A549 (cell line): Measurements from ENCODE around the gene DOK7. TPM values are rescaled to one million over a fixed set of nuclear protein-coding genes. Genes with fewer than 3 reads are reported as not detected.

Experiments used
- ATAC-seq, 2 experiments: fragments of 200-7000 bp in 1 of 2; fragments of >200 bp in 1 of 2; cut with Nextera tagmentation in 1 of 2; cut with Tn5 transposase in 1 of 2; 3 replicates each; pipeline versions ENCODE4 v1.8.0 to v1.9.1; 2018 to 2020; ENCODE audit warnings: mild to moderate bottlenecking in 1 of 2, moderate library complexity in 1 of 2
- CTCF ChIA-PET: fragments of 300-600 bp; sonication (Branson Sonifier 250); formaldehyde crosslinking; extraction: SDS; loops from one replicate; lab custom pipeline; 2021; ENCODE audit warnings: antibody characterized with exemption, inconsistent platforms; lab: Yijun Ruan, JAX
- POLR2A ChIA-PET: fragments of 350-600 bp; formaldehyde crosslinking; extraction: SDS; loops from one replicate; lab custom pipeline; 2021; ENCODE audit warnings: antibody characterized with exemption, inconsistent platforms; lab: Yijun Ruan, JAX
- DNase-seq, 2 experiments: peaks; one replicate each; pipeline versions ENCODE4 v3.0.0 to v3.0.0-alpha.2; 2011 to 2016; ENCODE audit warnings: low read depth in 1 of 2, low spot score in 1 of 2
- FAIRE-seq: peaks from 2 replicates; lab custom pipeline; 2011; peaks lifted over from hg19 to GRCh38; lab: Jason Lieb, UNC
- H3K27ac ChIP-seq, 2 experiments: fragments of >200 bp; sonication (Bioruptor Twin); formaldehyde crosslinking; 3 replicates each; pipeline ENCODE4 v1.5.1; 2016 to 2017
- H3K4me1 ChIP-seq: fragments of >200 bp; sonication (Bioruptor Twin); formaldehyde crosslinking; 3 replicates; pipeline ENCODE4 v1.6.1; 2016
- H3K4me2 ChIP-seq: fragments of >200 bp; sonication (Bioruptor Twin); formaldehyde crosslinking; 3 replicates; pipeline ENCODE4 v1.6.1; 2016
- H3K4me3 ChIP-seq: fragments of >200 bp; sonication (Bioruptor Twin); formaldehyde crosslinking; 3 replicates; pipeline ENCODE4 v1.5.1; 2016
- H3K9me3 ChIP-seq: fragments of >200 bp; sonication (Bioruptor Twin); formaldehyde crosslinking; 3 replicates; pipeline ENCODE4 v1.6.1; 2016
- BHLHE40 ChIP-seq: IDR thresholded peaks from 2 replicates; pipeline ENCODE4 v1.6.1; 2012; ENCODE audit warnings: low read depth, low read length, inconsistent platforms
- CBX8 ChIP-seq: fragments of 200-600 bp; sonication (generic); IDR thresholded peaks from 2 replicates; pipeline ENCODE4 v1.6.1; 2016
- EHF ChIP-seq: fragments of 250-450 bp; sonication (Bioruptor Pico); IDR thresholded peaks from 2 replicates; pipeline ENCODE4 v1.5.0; 2020; ENCODE audit warnings: mild to moderate bottlenecking
- ESRRA ChIP-seq: fragments of 150-350 bp; IDR thresholded peaks from 2 replicates; pipeline ENCODE4 v1.6.1; 2014; ENCODE audit warnings: mild to moderate bottlenecking, low read length, borderline replicate concordance
- JUN ChIP-seq, 2 experiments: fragments of >200 bp; sonication (Bioruptor Twin); formaldehyde crosslinking; IDR thresholded peaks; 2 replicates in 1 of 2; 3 replicates in 1 of 2; pipeline ENCODE4 v1.6.1; 2016 to 2017
- JUNB ChIP-seq: fragments of >200 bp; sonication (Bioruptor Twin); formaldehyde crosslinking; IDR thresholded peaks from 2 replicates; pipeline ENCODE4 v1.6.1; 2016
- MYC ChIP-seq: IDR thresholded peaks from 2 replicates; pipeline ENCODE4 v1.6.1; 2012; ENCODE audit warnings: mild to moderate bottlenecking, inconsistent platforms, low read length, improper control_type of control experiment, borderline replicate concordance
- NPAS2 ChIP-seq: fragments of 250-450 bp; sonication (Bioruptor Pico); IDR thresholded peaks from 2 replicates; pipeline ENCODE4 v1.8.0; 2022; ENCODE audit warnings: mild to moderate bottlenecking, moderate library complexity, borderline replicate concordance
- RAD21 ChIP-seq, 2 experiments: fragments of >200 bp in 1 of 2; sonication (Bioruptor Twin) in 1 of 2; formaldehyde crosslinking in 1 of 2; IDR thresholded peaks in 1 of 2; conservative IDR thresholded peaks in 1 of 2; 2 replicates in 1 of 2; 3 replicates in 1 of 2; pipeline ENCODE4 v1.6.1; 2012 to 2018; ENCODE audit warnings: inconsistent platforms in 1 of 2
- RNF2 ChIP-seq: fragments of 200-600 bp; sonication (generic); IDR thresholded peaks from 2 replicates; pipeline ENCODE4 v1.6.1; 2016; ENCODE audit warnings: low read depth, mild to moderate bottlenecking, antibody characterized with exemption, moderate library complexity, borderline replicate concordance
- SMC3 ChIP-seq: fragments of >200 bp; sonication (Bioruptor Twin); formaldehyde crosslinking; IDR thresholded peaks from 3 replicates; pipeline ENCODE4 v1.6.1; 2018; ENCODE audit warnings: inconsistent platforms
- SREBF2 ChIP-seq: fragments of 450-650 bp; IDR thresholded peaks from 2 replicates; pipeline ENCODE4 v1.6.1; 2014; ENCODE audit warnings: mild to moderate bottlenecking, moderate library complexity
- WGBS: methylation state at CpG from one replicate; pipeline ENCODE4 v1.1.6; 2017; ENCODE audit errors: missing lambda C conversion rate; 5-methylcytosine and 5-hydroxymethylcytosine counted together
- polyA plus RNA-seq, 4 experiments: library from polyadenylated mRNA; depleted of rRNA in 3 of 4; stranded (reverse); fragments of >200 nt; fragmentation: RNase III in 1 of 4; extraction: RNeasy Plus Mini Kit Qiagen cat#74134 plus additional on column Dnase treatment in 1 of 4; gene quantifications; 2 replicates in 3 of 4; 3 replicates in 1 of 4; pipeline ENCODE4 v1.2.3, GENCODE V29; 2011 to 2017
- TF ChIP-seq, protein P1 (sequence below): fragments of 150-350 bp; IDR thresholded peaks from 2 replicates; pipeline ENCODE4 v1.6.1; 2014; ENCODE audit warnings: low read depth, mild to moderate bottlenecking, low read length
- TF ChIP-seq, protein P2 (sequence below): fragments of 200-600 bp; sonication (generic); IDR thresholded peaks from 2 replicates; pipeline ENCODE4 v1.6.1; 2016; ENCODE audit warnings: antibody characterized with exemption, mild to moderate bottlenecking, moderate library complexity
- TF ChIP-seq, protein P3 (sequence below): fragments of >200 bp; sonication (Bioruptor Twin); formaldehyde crosslinking; IDR thresholded peaks from 3 replicates; pipeline ENCODE4 v1.5.1; 2016

Gene DOK7
- polyA plus RNA-seq, 2 of the 4 experiments (the other 2 are of a cell fraction): 0.17 to 0.21 TPM

DNA sequence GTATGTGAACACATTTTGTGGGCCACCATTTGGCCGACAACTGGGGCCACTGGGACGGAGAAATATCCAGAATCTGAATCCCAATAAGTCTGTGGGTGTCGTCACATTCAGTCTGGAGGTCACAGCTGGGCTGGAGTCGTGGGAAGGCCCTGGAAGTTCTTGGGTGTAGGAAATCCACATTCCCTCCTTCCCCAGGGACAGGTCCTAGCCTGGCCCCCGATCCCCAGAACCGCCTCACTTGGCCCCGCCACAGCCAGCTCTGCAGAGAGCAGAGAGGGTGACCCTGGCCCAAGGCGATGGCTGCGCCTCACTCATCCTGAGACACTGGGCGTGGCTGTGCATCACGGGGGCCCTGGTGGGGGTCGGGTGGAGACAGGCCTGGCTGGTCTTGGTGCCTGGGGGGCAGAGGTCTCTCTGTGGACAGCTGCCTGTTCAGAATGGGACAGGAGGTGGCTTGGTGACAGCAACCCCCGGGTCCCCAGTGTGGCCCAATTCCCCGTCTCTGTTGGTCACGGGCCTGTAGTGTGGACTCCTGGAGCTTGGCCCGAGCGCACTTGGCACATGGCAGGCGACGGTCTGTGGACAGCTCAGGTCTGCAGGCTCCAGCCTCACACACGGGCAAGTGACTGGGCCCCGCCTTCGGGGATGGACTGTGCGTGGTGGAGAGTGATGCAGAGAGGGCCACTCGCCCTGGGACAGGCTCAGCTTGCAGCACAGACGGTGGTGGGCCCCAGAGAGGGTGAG, 16.4 kb downstream of the DOK7 start:
- CTCF ChIA-PET: interaction anchor here (0.6 to 3.8 kb wide), 30 partner anchors 9 to 1413 kb away, joined by 3 to 28 read pairs (median 6); partner anchors contain the start of gene DOK7
- Histone ChIP-seq H3K27ac (no peak overlapping the region), H3K4me3 (no peak overlapping the region), H3K9me3 (no peaks in the 10 kb centered on the region), H3K4me2 (no peak overlapping the region), H3K4me1 (peaks cover 22% of the 10 kb centered on the region)
- POLR2A ChIA-PET: no interaction called here
- FAIRE-seq (no peak), ATAC-seq (no peak), DNase-seq (no peak)
- 72% methylated on average over 11 of the region's 25 CpGs for WGBS
- TF ChIP-seq RNF2 (no peak), BHLHE40 (no peak), SMC3 (no peak), NPAS2 (CRISPR knock-in tag) (no peak), JUN (IDR thresholded peaks at IDR 0.05) (no peak), EHF (no peak)
- TF ChIP-seq, protein P1, sequence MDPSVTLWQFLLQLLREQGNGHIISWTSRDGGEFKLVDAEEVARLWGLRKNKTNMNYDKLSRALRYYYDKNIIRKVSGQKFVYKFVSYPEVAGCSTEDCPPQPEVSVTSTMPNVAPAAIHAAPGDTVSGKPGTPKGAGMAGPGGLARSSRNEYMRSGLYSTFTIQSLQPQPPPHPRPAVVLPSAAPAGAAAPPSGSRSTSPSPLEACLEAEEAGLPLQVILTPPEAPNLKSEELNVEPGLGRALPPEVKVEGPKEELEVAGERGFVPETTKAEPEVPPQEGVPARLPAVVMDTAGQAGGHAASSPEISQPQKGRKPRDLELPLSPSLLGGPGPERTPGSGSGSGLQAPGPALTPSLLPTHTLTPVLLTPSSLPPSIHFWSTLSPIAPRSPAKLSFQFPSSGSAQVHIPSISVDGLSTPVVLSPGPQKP: no peak
- TF ChIP-seq, protein P2, sequence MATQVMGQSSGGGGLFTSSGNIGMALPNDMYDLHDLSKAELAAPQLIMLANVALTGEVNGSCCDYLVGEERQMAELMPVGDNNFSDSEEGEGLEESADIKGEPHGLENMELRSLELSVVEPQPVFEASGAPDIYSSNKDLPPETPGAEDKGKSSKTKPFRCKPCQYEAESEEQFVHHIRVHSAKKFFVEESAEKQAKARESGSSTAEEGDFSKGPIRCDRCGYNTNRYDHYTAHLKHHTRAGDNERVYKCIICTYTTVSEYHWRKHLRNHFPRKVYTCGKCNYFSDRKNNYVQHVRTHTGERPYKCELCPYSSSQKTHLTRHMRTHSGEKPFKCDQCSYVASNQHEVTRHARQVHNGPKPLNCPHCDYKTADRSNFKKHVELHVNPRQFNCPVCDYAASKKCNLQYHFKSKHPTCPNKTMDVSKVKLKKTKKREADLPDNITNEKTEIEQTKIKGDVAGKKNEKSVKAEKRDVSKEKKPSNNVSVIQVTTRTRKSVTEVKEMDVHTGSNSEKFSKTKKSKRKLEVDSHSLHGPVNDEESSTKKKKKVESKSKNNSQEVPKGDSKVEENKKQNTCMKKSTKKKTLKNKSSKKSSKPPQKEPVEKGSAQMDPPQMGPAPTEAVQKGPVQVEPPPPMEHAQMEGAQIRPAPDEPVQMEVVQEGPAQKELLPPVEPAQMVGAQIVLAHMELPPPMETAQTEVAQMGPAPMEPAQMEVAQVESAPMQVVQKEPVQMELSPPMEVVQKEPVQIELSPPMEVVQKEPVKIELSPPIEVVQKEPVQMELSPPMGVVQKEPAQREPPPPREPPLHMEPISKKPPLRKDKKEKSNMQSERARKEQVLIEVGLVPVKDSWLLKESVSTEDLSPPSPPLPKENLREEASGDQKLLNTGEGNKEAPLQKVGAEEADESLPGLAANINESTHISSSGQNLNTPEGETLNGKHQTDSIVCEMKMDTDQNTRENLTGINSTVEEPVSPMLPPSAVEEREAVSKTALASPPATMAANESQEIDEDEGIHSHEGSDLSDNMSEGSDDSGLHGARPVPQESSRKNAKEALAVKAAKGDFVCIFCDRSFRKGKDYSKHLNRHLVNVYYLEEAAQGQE: no peak

DNA sequence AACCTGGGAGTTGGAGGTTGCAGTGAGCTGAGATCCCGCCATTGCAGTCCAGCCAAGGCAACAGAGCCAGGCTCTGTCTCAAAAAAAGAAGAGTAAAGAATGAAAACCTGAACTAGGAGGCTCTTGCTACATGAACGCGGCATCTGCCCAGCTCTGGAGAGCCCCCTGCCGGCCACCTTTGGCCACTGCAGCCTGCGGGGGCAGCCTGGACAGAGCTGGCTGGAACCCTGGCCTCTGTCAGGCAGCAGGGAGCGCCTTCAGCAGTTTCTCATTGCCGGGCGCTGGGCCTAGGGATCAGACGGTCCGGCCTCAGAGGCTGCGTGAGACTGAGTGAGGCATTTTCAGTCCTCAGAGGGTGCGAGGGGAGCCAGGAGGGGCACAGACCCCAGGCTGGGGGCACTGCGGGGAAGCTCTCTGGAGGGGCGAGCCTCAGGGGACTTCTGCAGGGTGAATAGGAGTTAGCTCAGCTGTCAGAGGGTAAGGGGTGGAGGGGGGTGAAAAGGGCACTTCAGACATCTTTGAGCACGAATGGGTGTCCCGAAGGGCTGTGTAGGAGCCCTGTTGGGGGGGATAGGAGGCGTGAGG, 17.5 kb downstream of the DOK7 start:
- no peak overlapping the region for H3K4me3 ChIP-seq
- TF ChIP-seq MYC (no peak), SREBF2 (no peak), ESRRA (no peak), JUNB (no peak), CBX8 (no peak), SMC3 (peak; percentile 64), RAD21 (conservative IDR thresholded peaks at IDR 0.05 in 1 of 2, IDR thresholded peaks at IDR 0.05 in 1 of 2) (peak; percentile 67 to 71)
- TF ChIP-seq, protein P3, sequence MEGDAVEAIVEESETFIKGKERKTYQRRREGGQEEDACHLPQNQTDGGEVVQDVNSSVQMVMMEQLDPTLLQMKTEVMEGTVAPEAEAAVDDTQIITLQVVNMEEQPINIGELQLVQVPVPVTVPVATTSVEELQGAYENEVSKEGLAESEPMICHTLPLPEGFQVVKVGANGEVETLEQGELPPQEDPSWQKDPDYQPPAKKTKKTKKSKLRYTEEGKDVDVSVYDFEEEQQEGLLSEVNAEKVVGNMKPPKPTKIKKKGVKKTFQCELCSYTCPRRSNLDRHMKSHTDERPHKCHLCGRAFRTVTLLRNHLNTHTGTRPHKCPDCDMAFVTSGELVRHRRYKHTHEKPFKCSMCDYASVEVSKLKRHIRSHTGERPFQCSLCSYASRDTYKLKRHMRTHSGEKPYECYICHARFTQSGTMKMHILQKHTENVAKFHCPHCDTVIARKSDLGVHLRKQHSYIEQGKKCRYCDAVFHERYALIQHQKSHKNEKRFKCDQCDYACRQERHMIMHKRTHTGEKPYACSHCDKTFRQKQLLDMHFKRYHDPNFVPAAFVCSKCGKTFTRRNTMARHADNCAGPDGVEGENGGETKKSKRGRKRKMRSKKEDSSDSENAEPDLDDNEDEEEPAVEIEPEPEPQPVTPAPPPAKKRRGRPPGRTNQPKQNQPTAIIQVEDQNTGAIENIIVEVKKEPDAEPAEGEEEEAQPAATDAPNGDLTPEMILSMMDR: peak; percentile 67

More for the DNA sequence above, 17.5 kb downstream of the DOK7 start:
- 30% methylated on average over 9 of the region's 17 CpGs for WGBS
- H3K4me2 ChIP-seq: 0 out of 3 replicates have a peak overlapping the region, but pooled peaks have one; percentile 14
- DNase-seq: peak; percentile 47 to 67
- peak; percentile 37 to 85 for ATAC-seq
- ChIA-PET POLR2A (no interaction called here), CTCF (interaction anchor here (0.6 to 3.8 kb wide), 49 partner anchors 9 to 1412 kb away, joined by 3 to 28 read pairs (median 4); partner anchors contain the start of gene DOK7)
- peaks cover 33% of the 10 kb centered on the region for H3K4me1 ChIP-seq
- FAIRE-seq: no peak
- H3K9me3 ChIP-seq: no peaks in the 10 kb centered on the region
- peak overlapping the region in 1 of 2 experiments; percentile 60; a peak in 2 of 6 replicates for H3K27ac ChIP-seq
